ENCODE results near the gene GPC1.

Gene GPC1

DNA sequence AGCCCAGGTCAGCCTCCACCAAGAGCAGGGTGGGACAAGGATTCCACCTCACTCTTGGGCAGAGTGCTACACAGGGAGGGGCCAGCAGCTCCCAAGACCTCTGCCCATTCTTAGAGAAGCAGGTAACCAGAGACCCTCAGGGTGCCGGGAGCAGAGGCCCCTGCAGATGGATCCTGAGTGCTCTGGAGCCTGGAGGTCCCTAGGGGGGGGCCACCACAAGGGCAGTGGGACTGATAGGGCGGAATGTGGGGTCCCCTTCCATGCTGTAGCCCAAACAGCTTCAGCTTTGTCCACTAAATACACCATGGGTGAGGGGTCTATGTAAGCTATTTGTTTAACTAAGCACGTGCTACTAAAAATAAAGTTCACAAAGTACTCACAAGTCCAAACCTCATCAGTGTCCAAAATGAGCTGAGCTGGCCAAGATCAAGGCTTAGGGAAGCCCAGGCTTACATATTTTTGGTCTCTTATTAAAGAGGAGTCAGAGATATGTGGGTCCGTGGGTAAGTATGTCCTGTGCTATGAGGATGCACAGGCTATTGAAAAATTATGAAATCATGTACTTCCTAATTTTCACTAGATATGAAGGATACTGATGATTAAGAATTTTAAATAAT, 21.5 kb upstream of the GPC1 start:
- peak; percentile 12 for DNase-seq

DNA sequence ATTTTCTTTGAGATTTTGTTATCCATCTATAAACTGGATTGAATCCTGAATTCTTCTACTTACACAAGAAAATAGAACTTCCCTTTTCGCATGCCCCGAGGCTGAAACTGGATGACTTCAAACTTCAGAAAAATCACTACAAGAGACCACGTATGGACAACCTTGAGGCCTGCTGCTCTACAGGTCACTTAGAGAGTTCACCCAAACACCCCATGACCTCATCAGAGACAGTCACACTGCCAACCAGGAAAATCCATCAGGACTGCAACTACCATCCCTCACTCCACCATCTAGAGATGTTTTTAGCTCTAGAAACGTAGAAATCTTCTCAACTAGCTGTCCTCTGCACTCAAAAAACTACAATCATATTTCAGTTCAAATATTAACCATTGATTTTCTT, 18.6 kb upstream of the GPC1 start:
- DNase-seq: no peak

GRCh38 chr2:240418311-240418710, 17.2 kb upstream of the GPC1 start:
- DNase-seq: no peak

DNA sequence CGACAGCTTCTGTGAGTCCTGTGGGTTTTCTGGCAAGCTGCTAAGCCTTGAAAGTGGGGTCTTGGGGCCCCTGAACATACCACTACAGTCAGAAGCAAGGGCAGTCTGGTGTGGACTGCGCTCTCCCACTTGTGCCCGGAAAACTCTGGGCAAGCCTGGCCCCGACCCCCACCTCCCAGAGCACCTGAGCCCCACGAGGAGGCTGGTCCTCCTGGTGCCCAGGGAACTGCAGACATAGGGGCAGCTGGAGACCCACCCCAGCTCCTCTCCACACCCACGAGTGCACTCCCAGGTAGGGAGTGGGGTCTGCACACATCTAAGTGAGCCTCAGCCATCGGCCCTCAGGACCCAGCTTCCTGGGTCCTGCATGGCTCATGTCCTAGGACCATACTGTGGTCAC, 16.2 kb upstream of the GPC1 start:
- no peak for DNase-seq

GRCh38 chr2:240419723-240420122, 15.7 kb upstream of the GPC1 start:
- DNase-seq: peak; percentile 63

DNA sequence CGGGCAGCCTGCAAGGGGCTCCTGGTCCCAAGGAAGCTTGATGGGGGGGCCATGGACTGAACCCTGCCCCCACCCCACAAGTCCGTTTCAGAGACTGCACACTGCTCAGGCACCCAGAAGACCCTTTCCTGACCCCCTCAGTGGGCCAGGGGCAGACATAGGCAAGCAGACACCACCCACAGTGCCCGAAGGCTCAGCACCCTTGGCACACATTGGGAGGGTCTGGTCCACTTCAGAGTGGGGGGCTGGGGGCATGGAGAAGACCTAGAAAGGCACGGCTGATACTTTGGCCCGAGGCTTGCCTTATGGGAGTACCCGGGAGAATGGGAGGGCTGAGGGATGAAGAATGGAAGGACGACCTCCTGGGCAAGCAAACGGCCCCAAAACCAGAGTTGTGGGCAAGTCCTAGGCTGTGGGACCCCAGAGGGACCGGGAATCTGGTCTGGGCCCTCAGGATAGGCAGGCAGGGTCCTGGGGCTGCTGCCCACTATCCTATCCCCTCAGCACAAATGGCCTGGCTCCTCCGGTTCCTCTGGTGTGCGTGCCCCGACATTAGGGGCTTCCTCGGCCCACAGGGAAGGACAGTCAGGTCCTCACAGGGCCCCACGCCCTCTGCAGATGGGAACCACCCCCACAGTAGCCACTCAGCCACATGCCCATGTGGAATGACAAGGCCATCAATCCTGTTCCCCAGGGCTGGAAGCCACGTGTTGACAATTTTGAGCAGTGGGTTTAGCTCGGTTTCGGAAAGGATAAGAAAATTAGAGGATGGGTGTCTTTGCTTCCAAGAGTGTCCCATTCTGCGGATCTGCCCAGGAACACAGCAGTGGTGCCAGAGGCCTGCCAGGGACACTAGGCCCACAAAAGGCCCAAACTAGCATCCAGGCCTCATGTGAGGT, 15.0 kb upstream of the GPC1 start:
- DNase-seq: peak; percentile 47

DNA sequence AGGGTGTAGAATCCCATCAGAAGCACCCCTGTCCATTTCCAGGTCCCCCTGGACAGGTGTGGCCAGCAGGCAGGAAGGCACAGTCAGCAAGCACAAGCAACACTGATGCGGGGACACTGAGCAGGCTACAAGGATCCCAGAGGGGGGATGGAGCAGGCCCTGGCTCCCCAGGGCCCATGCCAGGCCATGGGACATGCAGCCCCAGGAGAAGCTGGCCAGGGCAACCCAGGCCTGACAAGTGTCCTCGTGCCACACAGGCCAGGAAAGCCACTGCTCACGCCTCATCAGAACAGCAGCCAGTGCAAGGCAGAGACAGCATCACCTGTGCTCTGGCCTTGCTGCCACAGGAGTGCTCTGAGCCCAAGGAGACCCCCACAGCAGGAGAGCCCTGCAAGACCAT, 14.1 kb upstream of the GPC1 start:
- DNase-seq: peak; percentile 16

GRCh38 chr2:240422658-240423329, 12.7 kb upstream of the GPC1 start:
- DNase-seq: no peak

DNA sequence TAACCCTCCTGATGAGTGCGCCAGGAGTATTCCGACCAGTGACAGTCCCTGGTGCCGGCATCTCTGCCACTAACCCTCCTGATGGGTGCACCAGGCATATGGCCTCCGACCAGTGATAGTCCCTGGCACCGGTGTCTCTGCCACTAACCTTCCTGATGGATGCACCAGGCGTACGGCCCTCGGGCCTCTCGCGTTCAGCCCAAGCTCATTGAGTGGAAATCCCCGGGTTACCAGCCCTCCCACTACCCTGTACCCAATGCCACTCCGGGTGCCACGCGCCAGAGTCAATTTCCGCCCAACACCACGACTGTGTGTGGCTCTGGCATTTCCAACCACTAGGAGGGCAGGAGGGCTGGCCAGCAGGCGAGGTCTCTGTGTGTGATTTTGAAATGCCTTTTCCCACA, 11.7 kb upstream of the GPC1 start:
- DNase-seq: peak; percentile 24

DNA sequence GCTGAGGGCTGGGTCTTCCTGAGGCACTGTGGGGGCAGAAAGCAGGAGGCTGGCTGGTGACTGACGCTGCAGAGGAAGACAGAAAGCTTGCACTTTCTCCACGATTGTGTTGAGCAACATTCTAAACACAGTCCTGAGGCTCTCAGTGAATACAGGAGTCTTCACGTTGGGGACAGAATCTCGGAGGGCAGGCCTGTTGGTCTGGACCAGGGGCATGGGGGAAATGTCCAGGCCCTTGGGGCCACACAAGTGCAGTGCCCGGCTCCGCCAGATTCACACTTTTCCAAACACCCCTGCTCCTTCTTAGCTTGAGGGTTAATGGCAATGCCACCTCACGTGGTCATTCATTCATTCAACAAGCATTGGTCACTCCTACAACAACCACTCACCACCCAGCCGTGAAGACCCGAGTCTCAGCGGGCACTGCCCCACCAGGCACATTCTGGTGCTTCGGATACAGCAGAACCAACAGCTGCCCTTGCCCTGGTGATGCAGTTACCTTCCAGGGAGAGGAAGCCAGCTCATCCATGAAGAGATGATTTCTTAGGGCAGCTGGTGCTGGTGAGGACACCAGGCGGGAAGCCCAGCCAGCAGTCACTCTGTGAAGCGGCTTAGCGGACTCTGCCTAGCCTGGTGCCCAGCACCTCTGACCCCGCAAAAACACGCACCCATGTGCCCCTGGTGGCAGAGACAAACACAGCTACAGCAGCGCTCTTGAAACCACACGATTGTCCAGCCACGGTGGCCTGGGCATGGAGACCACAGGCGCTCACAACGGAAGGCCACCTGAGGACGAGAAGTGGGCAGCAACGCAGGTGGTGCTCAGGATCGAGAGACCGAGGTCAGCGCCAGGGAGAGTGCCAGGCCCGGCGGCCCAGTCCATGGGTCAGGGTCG, 10.9 kb upstream of the GPC1 start:
- DNase-seq: peak; percentile 25

GRCh38 chr2:240425236-240425615, 10.2 kb upstream of the GPC1 start:
- DNase-seq: no peak

DNA sequence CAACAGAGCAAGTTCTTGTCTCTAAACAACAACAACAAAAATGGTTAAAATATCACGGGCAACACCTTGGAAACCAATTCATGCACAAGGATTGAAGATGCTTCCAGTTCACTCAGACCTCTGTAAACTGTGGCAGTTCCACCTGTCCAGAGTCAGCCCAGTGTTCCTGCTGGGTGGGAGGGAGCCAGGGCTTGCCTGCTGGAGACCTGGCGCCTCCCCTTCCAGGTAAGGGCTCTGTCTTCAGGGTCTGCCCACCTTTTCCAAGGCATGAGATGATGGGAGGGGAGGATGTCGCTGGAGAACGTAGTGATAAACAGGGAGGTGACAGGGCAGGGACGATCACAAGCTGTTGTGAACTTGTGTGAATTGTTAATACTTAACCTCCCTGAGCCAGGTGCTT, 9.8 kb upstream of the GPC1 start:
- DNase-seq: no peak

GRCh38 chr2:240426845-240427721, 8.4 kb upstream of the GPC1 start:
- DNase-seq: peak; percentile 7

DNA sequence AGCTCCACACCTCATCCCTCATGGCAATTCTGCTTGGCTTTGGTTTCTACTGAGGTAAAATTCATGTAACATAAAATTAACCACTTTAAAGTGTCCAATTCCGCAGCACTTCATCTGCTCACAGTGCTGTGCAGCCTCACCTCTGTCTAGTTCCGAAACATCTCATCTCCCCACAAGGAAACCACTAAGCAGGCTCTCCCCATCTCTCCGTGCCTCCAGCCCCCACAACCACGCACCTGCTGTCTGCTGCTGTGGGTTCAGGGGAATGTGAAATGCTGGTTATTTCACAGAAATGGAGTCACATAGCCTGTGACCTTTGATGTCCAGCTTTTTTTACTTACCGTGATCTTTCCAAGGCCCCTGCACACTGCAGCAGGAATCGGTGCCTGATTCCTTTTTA, 7.7 kb upstream of the GPC1 start:
- DNase-seq: no peak

DNA sequence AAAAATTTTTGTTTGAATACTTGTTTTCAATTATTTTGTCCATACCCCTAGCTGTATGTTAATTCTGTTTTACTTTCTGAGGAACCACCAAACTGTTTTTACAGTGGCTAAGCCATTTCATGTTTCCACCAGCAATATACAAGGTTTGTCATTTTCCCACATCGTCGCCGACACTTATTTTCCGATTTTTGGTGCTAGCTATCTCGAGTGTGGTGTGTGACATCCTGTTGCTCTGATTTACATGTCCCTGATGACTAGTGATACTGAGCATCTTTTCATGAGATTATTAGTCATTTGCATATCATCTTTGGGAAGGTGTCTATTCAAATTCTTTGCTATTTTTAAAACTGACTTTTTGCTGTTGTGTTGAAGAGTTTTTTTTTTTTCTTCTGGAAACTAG, 7.2 kb upstream of the GPC1 start:
- DNase-seq: no peak

DNA sequence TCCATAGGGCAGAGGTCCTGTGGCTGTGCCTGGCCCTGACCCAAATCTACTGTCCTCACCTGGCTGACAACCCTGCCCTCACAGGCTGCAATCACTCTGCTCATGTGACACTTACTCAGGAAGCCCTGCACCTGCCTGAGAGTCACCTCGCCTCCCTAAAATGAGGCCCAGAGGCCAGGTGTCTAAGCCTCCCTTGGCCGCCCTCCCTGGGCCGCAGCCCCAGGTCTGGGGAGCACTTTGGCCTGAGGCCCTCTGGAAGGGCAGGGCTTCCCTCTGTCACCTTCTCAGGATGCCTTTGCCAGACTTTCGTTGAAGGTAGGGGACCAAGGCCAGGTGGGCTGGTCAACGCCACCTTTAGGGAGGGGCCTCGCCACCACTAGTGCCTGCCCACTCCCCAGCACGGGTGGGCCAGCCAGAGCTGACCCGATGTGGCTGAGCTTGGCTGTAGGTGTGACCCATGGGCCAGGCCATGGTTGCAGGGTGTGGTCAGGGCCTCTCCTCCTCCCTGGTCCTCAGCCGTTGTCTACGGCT, 6.1 kb upstream of the GPC1 start:
- DNase-seq: peak; percentile 28

DNA sequence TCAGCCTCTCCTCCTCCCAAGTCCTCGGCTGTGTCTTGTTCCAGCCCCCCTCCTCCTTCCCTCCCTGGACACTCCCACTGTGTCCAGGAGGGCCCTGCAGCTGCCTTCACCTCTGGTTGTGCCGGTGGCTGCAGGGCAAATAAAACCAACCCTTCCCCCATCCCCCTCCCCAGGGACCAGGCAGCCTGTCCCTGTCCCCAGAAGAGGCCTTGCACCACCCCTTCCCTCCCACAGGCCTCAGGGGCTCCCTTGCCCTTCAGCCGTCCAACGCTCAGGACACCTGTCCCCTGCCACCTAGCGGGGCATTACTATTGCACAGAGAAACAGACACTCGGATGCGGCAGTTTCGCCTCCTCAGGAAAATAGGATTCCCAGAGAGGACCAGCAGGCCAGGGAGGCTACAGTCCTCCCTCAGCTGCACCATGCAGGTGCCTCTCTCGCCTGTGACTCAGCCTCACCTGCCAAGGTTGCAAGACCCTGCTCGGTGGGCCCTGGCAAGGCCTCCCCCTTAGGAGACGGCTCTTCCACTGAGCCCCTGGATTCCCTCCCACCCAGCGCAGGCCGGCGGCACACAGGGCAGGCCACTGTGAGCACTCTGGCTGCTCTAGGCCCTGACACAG, 5.5 kb upstream of the GPC1 start:
- peak; percentile 15 for DNase-seq

GRCh38 chr2:240430595-240430994, 4.9 kb upstream of the GPC1 start:
- no peak for DNase-seq

DNA sequence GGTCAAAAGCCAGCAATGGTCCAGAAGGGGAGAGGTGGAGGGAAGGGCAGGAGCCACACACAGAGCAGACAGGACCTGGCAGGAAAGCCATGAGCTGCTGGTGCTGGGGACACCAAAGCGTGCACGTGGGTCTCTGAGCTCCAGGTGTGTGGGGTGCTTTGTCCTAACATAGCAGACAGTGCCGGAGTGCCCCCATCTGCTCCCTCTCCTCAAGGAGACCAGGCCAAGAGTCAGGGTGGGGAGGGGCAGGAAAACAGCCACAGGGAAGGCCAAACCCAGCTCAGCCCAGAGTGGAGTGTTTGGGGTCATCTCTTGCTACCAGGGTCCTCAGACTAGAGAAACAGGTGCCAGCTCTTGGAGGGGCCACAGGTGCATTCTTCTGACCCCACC, 4.2 kb upstream of the GPC1 start:
- peak; percentile 13 for DNase-seq

DNA sequence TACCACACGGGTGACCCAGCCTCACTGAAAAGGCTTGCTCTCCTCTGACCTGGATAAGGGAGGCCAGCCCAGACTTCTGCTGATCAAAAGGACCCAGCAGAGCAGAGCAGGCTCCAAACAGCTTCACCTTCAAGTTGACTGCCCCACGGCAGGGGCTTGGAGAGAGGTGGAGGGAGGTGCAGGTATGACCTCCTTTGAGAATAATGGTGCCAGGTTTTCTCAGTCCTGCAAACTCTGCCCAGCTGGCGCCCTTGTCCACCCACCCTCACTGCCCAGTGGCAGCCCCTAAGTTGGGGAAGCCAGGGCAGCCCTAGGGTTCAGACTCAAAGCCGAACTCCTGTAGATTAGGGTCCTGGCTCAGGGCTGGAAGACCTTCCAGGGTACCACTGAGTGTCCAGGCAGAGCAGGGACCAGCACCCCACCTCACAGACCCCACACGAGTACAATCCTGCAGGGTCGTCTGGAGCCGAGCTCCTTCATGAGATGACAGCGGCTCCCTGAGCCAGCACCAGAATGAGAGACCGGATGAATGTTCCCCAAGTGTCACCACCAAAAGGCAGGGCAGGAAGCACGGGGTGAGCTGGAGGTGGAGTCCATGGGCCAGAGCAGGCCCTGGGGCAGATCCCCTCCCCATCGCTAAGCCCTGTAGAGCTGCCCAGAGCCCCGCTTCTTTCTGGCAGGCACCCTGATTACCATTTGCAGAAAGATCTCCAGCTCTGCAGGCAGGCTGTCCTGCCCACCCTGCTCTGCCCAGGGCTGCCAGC, 3.6 kb upstream of the GPC1 start:
- DNase-seq: peak; percentile 19

All from left hindlimb (tissue), 1 donor.